ENCODE results near the gene GALK1. TPM values are rescaled to one million over a fixed set of nuclear protein-coding genes. Genes with fewer than 3 reads are reported as not detected.

The GALK1 gene
- total RNA-seq, 1 experiment from 2014 or later = 36.7 TPM

DNA sequence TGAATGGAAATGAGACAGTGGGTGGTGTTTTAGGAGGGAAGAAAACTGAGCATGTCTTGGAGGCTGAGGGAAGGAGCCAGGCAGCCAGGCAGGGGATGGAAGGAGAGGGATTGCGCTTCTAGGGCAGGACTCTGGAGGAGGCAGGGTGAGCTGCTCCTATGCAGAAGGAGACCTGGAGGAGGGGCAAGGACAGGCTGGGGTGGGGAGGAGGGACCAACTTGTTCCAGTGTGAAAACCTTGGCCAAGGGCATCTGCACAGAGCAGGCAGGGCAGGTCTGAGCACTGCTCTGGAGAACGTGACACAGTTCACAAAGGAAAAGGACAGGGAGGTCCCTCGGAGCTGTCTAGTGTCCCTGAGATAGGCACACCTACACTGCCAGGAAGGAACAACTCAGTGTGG, 5.5 kb downstream of the GALK1 start:
- WGBS (ENCODE audit: extremely low coverage, insufficient read length, low lambda C conversion rate) = no CpG with 5 or more reads among the region's 3 CpGs
- Mint-ChIP-seq H3K27me3 (ENCODE audit: low read depth) (peaks cover 6% of the 10 kb centered on the region), H3K27ac (no peak overlapping the region; a peak in 1 of 7 replicates), H3K4me1 (peaks cover 13 to 20% of the 10 kb centered on the region in 2 experiments), H3K9me3 (no peaks in the 10 kb centered on the region), H3K36me3 (ENCODE audit: insufficient read depth in 1 of 3, low read depth in 3 of 3) (peaks cover 0 to 6% (median 2%) of the 10 kb centered on the region in 3 experiments; a peak in 4 of 7 replicates), H3K4me3 (peak overlapping the region in 1 of 2 experiments; percentile 52; a peak in 2 of 5 replicates)
- peaks cover 5% of the 10 kb centered on the region for H3K23me2 ChIP-seq (ENCODE audit: insufficient read length, low read depth, low read length, poor library complexity, severe bottlenecking)
- no peak for DNase-seq
- no peak overlapping the region for H3K23ac ChIP-seq (ENCODE audit: insufficient read length, low read depth, low read length)
- H2BK15ac ChIP-seq (ENCODE audit: low read depth, low read length) = no peak overlapping the region
- no peak overlapping the region for H4K91ac ChIP-seq (ENCODE audit: insufficient read length, low read depth, low read length)
- H3K56ac ChIP-seq (ENCODE audit: insufficient read length, low read depth, low read length) = no peak overlapping the region
- no peak overlapping the region for H2AK5ac ChIP-seq (ENCODE audit: insufficient read length, low read length)
- H3K9ac ChIP-seq (ENCODE audit: extremely low read depth, insufficient read length, low read length) = no peak overlapping the region
- H4K5ac ChIP-seq (ENCODE audit: insufficient read length, low read depth, low read length) = no peak overlapping the region
- no peaks in the 10 kb centered on the region for H3K79me1 ChIP-seq (ENCODE audit: insufficient read depth, low read depth, low read length, poor library complexity, severe bottlenecking)
- H2BK12ac ChIP-seq (ENCODE audit: insufficient read length, low read depth, low read length) = no peak overlapping the region
- TF ChIP-seq, protein P1, sequence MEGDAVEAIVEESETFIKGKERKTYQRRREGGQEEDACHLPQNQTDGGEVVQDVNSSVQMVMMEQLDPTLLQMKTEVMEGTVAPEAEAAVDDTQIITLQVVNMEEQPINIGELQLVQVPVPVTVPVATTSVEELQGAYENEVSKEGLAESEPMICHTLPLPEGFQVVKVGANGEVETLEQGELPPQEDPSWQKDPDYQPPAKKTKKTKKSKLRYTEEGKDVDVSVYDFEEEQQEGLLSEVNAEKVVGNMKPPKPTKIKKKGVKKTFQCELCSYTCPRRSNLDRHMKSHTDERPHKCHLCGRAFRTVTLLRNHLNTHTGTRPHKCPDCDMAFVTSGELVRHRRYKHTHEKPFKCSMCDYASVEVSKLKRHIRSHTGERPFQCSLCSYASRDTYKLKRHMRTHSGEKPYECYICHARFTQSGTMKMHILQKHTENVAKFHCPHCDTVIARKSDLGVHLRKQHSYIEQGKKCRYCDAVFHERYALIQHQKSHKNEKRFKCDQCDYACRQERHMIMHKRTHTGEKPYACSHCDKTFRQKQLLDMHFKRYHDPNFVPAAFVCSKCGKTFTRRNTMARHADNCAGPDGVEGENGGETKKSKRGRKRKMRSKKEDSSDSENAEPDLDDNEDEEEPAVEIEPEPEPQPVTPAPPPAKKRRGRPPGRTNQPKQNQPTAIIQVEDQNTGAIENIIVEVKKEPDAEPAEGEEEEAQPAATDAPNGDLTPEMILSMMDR (conservative IDR thresholded peaks at IDR 0.05) = no peak
- H3K9me3 ChIP-seq (ENCODE audit: control insufficient read depth, low read depth, low read length) = no peaks in the 10 kb centered on the region
- no peaks in the 10 kb centered on the region for H3K27me3 ChIP-seq (ENCODE audit: insufficient read depth, low read length)
- no peak overlapping the region for H4K8ac ChIP-seq (replicated peaks; ENCODE audit: insufficient read length, low read depth, low read length)
- H3K27ac ChIP-seq (ENCODE audit: insufficient read length, low read depth, low read length) = no peak overlapping the region
- no peak overlapping the region for H2AFZ ChIP-seq (ENCODE audit: low read length)
- no peak overlapping the region for H3K14ac ChIP-seq (ENCODE audit: insufficient read depth, low read length)
- no peak overlapping the region for H3K4me2 ChIP-seq (ENCODE audit: insufficient read depth, insufficient read length, low read length)
- H3T11ph ChIP-seq (ENCODE audit: low read length) = no peak overlapping the region
- no peaks in the 10 kb centered on the region; the same call in 1 of the 2 replicates for H3K4me1 ChIP-seq (ENCODE audit: insufficient read depth, low read length)
- H3K4ac ChIP-seq (ENCODE audit: low read depth, low read length) = no peak overlapping the region
- no peak overlapping the region for H2BK20ac ChIP-seq (ENCODE audit: low read depth, low read length, poor library complexity, severe bottlenecking)
- H3K79me2 ChIP-seq (ENCODE audit: insufficient read depth, low read length) = no peaks in the 10 kb centered on the region
- H2BK5ac ChIP-seq (ENCODE audit: insufficient read length, low read length) = no peak overlapping the region
- no peak overlapping the region for H3K18ac ChIP-seq (ENCODE audit: insufficient read length, low read depth, low read length)
- H2BK120ac ChIP-seq (ENCODE audit: low read depth, low read length, poor library complexity, severe bottlenecking) = no peak overlapping the region
- no peaks in the 10 kb centered on the region for H4K20me1 ChIP-seq (ENCODE audit: control insufficient read depth, insufficient read depth, insufficient read length)
